Stomach (tissue), 4 donors: Measurements from ENCODE around the gene TET1.

ENCODE experiments used
- POLR2A ChIP-seq, 4 donors: fragments of 450-650 bp; IDR thresholded peaks; one replicate each; pipeline ENCODE4 v1.6.1; 2016; ENCODE audit warnings: antibody characterized with exemption in 4 of 4, control low read depth in 2 of 4, mild to moderate bottlenecking in 1 of 4, moderate library complexity in 1 of 4
- POLR2AphosphoS5 ChIP-seq, 3 donors: sonication (generic); formaldehyde crosslinking; IDR thresholded peaks; one replicate each; pipeline ENCODE4 v1.6.1; 2016; ENCODE audit warnings: antibody characterized with exemption in 3 of 3
- TF ChIP-seq, protein P1 (sequence below), 7 experiments: fragments of 450-650 bp in 4 of 7; fragments of 200-600 bp in 3 of 7; sonication (generic) in 3 of 7; IDR thresholded peaks; one replicate each; pipeline ENCODE4 v1.5.1; 2016 to 2019; ENCODE audit warnings: antibody characterized with exemption in 7 of 7, control low read depth in 2 of 7, mild to moderate bottlenecking in 1 of 7

DNA sequence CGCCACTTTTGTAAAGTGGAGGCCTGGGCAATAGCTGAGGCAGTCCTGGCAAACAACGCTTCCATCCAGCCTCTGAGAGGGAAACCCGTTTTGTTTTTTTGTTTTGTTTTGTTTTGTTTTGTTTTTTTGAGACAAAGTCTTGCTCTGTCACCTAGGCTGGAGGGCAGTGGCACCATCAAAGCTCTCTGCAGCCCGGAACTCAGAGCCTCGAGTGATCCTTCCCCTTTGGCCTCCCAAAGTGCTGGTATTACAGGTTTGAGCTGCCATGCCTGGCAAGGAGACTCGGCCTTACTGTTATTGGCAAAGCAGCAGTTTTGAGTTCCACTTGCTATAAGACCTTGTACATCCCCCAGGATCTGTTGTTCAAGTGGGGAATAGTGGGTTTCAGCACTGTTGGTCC is 22.3 kb upstream of the TET1 start:
- TF ChIP-seq POLR2AphosphoS5 (IDR thresholded peaks at IDR 0.05) (no peak), POLR2A (IDR thresholded peaks at IDR 0.05) (no peak)
- TF ChIP-seq, protein P1, sequence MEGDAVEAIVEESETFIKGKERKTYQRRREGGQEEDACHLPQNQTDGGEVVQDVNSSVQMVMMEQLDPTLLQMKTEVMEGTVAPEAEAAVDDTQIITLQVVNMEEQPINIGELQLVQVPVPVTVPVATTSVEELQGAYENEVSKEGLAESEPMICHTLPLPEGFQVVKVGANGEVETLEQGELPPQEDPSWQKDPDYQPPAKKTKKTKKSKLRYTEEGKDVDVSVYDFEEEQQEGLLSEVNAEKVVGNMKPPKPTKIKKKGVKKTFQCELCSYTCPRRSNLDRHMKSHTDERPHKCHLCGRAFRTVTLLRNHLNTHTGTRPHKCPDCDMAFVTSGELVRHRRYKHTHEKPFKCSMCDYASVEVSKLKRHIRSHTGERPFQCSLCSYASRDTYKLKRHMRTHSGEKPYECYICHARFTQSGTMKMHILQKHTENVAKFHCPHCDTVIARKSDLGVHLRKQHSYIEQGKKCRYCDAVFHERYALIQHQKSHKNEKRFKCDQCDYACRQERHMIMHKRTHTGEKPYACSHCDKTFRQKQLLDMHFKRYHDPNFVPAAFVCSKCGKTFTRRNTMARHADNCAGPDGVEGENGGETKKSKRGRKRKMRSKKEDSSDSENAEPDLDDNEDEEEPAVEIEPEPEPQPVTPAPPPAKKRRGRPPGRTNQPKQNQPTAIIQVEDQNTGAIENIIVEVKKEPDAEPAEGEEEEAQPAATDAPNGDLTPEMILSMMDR (IDR thresholded peaks at IDR 0.05): no peak
